Stimulated activated CD4-positive, alpha-beta T cell treated with anti-CD3 and anti-CD28 coated beads, Interleukin-15, amount 100 ng/mL, for 24 hours (primary cell): ENCODE data around the gene ZFAND6.
"Not testable (repeated sequence)": the region's sequence is repeated elsewhere in the genome, so short reads cannot be mapped to it uniquely, and the experiment has no call there.

Experiments used
- DNase-seq: peaks from one replicate; pipeline ENCODE4 v3.0.0-alpha.2; 2020

Gene ZFAND6

DNA sequence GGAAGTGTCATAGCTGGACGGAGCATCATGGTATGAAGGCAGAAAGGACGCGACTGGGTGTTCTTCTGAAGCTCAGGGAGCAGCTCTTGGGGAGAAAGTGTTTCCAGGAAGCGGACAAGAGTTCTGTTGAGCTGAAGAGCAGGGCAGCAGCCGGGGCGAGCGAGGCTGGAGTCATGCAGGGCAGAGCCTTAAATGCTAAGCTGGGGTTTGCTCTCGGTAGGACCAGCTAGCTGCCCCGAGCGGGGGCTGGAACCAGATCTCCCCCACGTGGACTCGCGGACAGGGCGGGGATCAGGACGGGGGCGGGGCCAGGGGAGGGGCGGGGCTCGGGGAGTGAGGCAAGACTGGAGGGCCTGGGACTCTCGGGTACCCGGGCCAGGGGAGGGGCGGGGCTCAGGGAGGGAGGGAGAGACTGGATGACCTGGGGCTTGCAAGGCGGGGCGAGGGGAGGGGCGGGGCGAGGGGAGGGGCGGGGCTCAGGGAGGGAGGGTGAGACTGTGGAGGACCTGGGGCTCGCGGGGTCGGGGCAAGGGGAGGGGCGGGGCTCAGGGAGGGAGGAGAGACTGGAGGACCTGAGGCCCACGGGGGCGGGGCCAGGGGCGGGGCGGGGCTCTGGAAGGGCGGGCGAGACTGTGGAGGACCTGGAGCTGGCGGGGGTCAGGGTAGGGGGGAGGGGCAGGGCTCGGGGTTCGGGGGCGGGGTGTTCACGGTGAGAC lies 92.9 kb downstream of the ZFAND6 start:
- peak; percentile 95 for DNase-seq

DNA sequence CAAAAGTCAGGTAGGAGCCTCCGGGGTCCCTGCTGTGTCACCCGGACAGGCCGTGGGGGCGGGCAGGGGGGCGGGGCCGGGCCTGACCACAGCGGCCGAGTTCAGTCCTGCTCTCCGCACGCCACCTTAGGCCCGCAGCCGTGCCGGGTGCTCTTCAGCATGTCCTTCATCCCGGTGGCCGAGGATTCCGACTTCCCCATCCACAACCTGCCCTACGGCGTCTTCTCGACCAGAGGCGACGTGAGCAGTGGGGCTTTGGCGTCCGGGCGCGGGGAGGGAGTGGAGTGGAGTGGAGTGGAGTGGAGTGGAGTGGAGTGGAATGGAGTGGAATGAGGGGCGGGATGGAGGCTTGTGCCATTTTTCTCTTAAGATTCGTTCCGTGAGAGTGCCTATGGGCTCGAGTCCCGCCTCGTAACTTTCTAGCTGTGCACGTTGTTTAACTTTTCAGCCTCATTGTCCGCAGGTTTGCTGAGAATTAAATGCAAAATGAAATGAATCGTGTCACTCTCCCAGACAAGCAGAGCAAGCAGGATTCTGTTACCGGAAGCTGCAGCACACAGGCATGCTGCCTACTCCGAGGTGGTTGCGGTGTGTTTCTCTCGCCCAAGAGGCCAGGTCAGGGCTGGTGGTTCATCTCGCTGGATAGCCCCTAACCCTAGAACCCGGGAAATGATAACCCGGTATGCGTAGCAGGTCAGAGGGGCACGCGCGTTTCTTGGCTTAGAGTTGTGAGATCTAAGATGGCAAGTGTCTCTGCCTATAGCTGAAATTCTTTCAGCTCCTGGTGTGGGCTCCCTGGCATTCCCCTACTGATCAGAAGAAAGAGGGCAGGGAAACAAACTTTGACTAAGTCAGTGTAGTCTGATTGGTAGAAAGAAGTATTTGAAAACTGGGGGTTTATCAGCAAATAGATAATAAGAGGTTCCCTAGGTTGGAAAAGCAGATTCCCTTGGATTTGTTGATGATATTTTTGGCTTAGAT lies 93.7 kb downstream of the ZFAND6 start, which contains the start of gene FAH:
TSS of gene FAH (plus strand) at position 104 of the 981 bp plus-strand sequence. CDS start at position 160, 56 bp downstream.
- DNase-seq: peak; percentile 59

DNA sequence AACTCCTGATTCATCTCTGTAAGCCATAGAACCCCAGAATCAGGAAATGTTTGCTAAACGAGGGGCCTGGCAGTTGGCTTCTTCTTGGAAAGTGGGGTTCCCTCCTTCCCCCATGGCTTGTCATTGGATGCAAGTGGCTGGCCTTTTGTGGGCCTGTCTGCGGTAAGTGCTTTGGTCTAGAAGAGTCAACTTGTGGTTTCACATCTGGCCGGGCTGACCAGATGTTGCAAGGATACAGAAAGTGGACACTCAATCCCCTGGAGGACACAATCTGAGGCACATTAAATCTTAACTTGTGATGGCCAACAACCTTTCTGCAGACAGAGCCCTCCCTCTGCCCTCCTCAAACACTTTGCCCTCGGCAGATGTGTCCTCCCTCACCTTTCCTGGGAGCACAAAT lies 94.4 kb downstream of the ZFAND6 start:
- no peak for DNase-seq

DNA sequence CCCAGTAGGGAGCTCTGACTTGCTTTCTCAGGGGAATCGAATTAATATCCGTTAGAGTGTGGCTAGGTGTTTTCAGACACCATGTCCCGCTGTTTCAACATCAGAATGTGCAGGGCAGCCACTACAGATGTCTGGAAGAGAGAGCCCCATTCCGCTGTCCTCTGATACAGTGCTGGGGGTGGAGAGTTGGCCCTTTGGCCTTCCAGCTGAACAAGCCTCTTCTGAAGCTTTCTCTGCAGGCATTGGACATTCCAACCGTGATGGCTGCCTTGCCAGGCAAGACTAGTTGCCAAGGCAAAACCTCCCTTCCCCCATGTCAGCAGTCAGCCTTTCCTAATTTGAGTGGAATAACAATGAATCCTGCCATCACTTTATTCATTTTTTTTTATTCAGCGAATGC lies 94.9 kb downstream of the ZFAND6 start:
- DNase-seq: no peak

DNA sequence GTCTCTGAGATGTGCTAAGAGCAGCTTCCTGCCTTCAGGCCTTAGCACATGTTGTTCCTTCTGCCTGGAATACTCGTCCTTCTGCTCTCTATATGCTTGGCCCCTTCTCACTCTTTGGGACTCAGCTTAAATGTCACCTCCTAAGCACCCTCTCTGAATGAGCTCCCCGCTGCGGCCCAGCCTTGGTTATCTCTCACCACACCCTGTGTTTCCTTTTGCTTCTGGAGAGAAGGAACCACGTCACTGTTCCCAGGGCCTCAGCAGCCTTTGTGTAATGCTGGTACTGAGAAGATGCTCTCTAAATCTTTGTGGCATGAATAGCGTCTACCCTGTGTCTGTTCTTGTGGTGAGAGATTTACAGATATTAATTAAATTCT lies 95.5 kb downstream of the ZFAND6 start:
- DNase-seq: no peak

DNA sequence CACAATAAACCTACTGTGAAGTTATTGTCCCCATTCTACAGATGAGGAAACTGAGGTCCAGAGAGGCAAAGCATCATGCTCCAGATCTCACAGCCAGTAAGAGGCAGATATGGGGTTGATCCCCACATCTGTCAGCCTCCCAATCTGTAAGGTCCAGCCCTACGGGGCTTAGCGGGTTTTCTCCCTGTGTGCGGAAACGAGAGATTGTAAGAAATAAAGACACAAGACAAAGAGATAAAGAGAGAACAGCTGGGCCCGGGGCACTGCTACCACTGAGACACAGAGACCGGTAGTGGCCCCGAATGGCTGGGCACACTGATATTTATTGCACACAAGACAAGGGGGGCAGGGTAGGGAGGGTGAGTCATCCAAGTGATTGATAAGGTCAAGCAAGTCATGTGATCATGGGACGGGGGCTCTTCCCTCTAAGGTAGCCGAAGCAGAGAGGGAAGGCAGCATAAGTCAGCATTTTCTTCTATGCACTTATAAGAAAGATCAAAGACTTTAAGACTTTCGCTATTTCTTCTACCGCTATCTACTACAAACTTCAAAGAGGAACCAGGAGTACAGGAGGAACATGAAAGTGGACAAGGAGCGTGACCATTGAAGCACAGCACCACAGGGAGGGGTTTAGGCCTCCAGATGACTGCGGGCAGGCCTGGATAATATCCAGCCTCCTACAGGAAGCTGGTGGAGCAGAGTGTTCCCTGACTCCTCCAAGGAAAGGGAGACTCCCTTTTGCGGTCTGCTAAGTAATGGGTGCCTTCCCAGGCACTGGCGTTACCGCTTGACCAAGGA lies 96.1 kb downstream of the ZFAND6 start:
- not testable (repeated sequence) for DNase-seq

DNA sequence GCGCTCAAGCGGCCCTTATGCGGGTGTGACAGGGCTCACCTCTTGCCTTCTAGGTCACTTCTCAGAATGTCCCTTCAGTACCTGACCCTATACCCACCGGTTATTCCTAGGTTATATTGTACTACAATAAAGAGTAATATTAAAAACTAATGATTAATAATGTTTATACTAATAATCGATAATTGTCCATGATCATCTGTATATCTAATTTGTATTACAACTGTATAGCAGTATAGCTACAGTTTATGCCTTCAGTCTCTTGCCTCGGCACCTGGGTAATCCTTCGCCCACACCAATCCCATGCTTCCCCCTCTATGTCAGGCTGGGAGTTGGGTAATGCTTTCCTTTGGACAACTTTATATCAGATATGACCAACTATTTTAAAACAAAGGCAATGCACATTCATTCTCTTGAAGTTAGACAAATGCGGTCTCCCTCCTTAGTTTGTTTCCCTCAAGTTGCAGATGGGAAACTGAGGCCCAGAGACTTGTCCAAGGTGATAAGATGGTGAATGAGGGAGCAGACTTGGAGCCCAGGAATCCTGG lies 96.8 kb downstream of the ZFAND6 start:
- no peak for DNase-seq

DNA sequence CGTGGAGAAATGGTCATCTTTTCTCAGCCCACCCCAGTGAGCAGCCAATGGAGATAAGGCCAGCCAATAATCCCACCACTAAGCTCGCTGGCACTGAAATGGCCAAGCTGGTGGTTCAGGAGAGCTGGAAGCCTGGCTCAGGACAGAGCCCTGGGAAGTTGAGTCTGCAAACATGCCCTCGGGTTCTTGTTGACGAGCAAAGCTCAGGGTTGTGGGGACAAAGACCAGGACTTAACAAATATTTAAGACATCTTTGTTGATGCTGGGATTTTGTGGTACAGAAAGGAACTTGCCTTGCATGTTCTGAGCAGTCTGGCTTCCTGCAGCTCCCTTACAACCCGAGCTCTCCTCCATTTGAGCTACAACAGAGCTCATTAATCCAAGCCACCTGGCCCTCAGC lies 97.7 kb downstream of the ZFAND6 start:
- DNase-seq: no peak

DNA sequence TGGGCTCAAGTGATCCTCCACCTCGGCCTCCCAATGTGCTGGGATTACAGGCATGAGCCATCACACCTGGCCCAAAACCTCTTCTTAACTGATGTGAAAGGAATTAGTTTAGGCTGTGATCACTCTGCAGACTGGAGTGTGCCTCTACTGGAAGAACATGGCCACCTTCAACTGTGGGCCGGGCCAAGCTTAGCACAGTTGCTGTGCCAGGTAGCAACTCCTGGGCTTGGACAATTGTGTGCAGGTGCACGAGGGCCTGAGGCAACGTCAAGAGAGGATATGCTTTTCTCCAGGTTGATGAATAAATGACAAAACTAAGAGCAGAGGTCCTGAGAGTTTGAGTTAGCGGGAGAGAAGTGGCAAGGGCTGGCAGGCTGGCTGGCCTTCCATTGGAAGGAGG lies 99.8 kb downstream of the ZFAND6 start:
- no peak for DNase-seq

DNA sequence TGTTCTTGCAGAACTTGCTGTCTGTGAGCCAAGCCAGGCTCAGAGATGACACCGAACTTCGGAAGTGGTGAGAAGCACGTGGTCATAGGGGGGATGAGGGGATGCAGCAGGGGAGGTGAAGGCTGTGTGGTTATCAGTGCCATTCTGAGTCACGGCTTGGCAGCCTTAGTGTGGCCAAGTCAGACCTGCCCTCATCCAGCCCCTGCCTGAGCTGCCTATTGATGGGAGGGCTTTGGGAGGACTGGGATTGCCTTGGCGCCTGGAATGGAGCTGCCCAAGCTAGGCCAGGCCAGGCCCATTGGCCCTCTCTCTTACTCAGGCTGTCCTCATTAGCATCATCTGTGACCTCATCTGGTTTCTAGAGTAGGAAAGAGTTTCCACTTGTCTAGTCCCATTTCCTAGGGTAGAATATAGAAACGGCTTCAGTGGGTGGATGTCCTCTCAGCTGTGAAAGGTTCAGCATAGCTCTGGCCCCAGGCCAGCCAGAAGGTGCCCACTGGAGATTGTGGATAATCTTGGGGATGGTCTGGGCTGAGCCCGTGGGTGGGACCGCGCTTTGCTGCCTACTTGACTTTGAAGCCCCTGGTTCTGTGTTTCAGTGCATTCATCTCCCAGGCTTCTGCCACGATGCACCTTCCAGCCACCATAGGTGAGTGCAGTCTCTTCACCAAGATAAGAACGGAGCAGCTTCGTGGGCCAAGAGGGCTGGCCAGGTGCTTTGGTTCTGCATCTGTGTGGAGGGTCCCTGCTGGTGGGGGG lies 100.5 kb downstream of the ZFAND6 start:
- DNase-seq: no peak

DNA sequence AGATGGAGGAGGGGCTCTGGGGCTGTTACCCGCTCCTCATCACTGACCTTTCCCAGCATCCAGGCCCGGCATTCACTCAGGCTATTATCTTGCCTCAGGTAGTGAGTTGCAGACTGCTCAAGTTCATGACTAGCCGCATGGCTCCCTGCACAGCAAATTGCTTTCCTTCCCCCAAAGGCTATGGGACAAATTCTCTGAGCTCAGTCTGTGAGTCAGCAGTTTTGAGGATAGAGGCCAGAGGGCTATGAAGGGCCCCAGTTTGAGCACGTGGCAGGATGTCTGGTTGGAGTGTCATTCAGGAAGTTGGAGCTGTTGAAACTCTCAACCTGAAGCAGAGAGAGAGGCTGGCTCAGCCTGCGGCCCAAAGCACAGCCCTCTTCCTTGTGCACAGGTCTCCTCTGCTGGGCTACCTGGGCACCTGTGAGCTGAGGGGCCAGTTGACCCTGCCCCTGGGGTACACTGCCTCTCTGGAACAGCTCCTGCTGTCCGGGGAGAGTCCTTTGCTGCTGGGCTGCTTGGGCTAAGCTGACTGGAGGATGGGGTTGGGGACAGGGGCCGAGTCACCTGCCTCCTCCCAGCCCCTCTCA lies 101.2 kb downstream of the ZFAND6 start:
- peak; percentile 60 for DNase-seq

DNA sequence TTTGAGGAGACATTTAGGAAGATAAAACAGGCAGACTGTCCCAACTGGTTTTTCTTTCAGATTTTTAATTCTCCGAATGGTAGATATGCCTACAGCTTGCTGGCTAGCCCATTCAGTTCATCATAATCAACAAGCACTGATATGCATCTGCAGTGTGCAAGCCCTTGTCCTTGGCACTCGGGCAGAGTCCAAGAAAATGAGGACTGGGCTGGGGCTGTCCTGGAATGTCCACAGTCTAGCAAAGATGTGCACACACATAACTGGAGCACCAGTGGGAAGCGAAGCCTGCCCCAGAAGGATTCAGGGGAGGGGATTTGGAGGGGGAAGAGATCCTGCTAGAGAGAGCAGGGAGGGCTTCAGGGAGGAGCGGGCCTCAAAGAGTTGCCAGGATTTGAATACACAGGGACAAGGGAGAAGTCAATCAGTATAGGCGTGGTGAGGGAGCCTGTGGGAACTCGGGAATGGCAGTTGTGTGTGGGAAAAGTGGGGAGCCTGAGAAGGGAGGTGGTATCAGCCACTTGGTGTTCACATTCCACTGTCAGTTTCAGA lies 102.1 kb downstream of the ZFAND6 start:
- no peak for DNase-seq

DNA sequence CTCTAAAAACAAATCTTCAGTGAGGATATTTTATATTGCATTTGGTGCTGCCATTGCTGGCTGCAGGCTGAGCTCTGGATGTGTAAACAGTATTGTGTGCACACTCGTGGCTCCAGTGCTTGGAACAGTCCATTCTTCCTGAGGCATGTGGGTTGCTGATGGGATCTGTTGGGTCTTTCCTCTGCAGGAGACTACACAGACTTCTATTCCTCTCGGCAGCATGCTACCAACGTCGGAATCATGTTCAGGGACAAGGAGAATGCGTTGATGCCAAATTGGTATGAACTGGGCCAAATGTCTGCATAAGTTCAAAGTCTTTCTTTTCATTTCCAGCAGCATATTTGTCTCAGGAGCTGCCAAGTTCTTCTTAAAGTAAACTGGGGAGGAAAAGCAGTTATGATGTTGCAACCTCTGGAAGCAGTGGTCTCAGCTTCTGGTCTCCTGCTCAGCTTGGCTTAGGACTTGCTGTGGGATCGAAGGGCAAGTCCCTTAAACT lies 102.6 kb downstream of the ZFAND6 start:
- DNase-seq: no peak

DNA sequence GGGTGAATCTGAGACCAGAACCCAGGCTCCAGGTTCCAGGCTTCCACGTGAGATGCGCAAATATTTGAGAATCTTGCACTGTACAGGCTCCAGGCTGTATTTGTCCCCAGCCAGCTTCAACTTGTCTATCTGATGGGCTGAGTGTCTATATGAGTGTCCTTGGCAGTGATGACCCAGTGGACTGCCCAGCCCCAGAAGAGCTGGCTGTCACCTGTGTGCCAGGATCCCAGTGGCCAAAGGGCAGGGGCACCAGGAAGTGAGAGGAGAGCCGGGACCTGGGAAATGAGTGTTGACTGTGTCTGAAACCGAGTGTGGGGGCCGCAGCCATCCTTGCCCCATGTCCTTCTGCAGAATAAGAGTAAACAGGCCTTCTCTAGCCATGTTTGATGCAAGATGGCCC lies 103.7 kb downstream of the ZFAND6 start:
- DNase-seq: no peak

DNA sequence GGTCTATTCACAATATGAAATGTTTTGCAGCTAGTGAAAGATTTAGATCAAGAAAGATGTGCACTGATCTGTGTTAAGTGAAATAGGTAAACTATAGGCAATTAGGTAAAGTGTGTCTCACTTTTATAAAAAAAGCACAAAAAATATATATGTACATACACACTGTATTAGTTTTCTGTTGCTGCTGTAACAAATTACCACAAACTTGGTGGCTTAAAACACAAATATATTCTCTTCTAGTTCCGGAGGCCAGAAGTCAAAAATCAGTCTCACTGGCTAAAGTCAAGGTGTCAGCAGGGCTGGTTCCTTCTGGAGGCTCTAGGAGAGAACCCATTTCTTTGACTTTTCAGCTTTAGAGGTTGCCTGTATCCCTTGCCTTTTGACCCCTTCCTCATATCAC lies 104.4 kb downstream of the ZFAND6 start:
- DNase-seq: no peak

DNA sequence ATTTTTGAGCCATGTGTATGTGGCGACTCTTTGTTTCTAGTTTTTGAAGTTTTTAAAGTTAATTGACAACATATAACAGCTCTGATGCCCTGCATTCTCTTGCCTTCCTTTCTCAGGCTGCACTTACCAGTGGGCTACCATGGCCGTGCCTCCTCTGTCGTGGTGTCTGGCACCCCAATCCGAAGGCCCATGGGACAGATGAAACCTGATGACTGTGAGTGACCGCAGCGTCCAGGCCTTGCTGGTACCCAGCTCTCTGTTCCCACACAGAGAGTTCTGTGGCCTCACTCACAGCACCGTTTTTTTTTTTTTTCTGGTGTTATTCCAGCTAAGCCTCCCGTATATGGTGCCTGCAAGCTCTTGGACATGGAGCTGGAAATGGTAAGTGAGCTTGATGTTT lies 108.5 kb downstream of the ZFAND6 start:
- no peak for DNase-seq

DNA sequence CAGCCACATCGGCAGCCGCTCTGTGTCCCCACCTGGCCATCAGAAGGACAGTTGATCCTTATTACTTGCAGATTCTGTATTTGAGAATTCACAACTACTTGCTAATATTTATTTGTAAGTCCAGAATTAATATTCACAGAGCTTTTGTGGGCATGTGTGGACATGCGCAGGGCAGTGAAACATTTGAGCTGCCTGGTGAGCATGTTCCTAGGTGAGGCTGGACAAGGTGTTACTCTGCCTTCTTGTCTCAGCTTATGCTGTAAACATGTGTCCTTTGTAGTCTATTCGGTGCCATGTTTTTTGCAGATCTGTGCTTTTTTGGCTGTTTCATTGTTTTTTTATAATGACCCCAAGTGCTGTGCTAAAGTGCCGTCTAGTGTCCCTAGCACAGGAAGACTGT lies 108.9 kb downstream of the ZFAND6 start:
- DNase-seq: no peak

DNA sequence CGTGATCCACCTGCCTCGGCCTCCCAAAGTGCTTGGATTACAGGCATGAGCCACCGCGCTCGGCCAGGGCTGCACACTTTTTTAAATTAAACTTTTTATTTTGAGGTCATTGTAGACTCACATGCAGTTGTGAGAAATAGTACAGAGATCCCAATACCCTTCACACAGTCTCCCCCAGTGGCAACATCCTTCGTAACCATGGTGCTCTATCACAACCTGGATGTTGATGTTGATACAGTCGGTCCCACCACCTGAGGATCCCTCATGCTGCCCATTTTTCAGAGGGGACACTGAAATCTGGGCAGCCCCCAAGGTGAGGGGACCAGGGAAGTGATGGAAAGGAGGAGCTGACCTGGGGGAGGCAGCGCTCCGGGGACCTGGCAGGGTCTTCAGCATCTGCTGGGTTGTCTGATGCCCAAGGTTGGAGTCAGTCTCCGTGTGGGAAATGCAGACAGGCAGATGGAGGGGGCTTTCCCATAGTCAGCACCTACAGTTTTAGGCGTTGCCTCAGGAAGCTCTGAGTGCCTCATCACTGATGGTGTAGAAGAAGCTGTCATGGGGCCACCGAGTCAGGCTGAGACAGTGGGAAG lies 110.4 kb downstream of the ZFAND6 start:
- DNase-seq: no peak

DNA sequence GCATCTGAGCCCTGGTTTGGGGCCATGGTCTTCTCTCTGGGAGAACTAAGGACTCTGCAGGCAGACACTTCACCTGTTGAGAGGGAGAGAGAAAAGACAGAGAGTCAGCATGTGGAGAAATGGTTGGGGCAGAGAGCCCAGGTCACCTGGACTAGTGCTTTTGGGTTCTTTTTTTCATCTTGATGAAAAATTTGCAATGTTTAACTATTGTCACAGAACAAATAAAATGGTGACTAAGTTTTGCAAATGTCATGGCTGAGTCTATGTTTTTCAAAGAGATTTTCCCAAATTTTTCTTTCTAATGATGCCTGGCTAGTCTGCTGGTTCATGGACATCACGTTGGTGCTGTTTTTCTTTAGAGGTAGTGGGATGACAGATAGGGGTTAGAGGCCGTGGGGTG lies 111.1 kb downstream of the ZFAND6 start:
- no peak for DNase-seq

DNA sequence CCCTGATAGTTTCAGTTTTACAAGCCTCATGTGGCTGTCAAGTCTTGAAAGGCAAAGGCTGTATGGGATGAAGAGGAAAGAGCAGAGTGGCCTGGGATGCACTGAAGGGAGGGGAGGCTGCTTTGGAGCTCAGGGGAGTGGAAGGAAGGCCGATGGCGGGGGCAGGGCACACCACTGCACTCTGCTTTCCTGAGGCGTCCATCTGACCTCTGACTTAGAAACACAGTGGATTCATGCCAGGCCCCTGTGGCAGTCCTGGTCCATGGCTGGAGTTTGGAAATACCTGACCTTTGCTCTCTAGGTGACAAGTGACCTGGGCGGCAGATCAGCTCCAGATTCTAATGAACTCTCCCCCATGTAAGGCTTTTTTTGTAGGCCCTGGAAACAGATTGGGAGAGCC lies 112.3 kb downstream of the ZFAND6 start:
- DNase-seq: no peak

DNA sequence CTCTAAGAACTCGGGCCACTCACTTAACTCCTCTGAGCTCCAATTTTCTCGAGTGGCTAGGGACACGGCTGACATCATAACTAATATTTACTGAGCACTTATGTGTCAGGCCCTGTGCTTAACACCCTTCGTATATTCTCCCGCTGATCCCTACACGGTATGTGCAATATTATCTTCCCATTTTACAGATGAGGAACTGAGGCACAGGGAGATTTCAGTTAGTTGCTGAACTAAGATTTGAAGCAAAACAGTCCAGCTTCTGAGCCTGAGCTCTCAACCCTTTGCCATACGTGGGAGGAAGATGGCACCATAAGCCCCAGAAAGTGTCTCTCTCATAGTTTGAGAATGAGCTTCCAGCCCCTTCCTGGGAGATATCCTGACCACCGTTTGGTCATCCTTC lies 112.9 kb downstream of the ZFAND6 start:
- DNase-seq: no peak
